ENCODE measurements around the gene LRFN4. TPM values are rescaled to one million over a fixed set of nuclear protein-coding genes. Genes with fewer than 3 reads are reported as not detected.

The LRFN4 gene
- total and polyA plus RNA-seq, 10 of the 15 experiments (the other 5 are each of a cell fraction or from before 2014, with no cell fraction given): 0.03 to 43.8 (median 4.9) TPM

DNA sequence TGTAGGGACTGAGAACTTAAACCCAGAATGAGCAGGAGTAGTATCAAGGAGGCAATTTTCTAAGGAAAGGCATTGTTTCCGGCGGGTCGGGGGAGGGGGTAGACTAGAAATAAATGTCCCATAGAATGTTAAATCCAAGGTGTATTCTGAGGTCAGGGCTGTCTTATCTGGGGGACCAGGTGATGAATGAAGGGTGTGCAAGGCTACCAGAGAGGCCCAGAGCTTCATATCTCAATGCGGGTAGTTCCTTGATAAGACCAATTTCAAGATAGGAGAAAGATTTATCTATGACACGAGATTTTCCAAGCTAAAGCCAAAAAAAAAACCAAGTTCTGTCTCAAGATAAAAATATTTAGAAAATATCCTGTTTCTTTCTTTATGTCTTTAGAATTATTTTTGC lies 21.9 kb upstream of the LRFN4 start (continued):
- TF ChIP-seq, protein P1, sequence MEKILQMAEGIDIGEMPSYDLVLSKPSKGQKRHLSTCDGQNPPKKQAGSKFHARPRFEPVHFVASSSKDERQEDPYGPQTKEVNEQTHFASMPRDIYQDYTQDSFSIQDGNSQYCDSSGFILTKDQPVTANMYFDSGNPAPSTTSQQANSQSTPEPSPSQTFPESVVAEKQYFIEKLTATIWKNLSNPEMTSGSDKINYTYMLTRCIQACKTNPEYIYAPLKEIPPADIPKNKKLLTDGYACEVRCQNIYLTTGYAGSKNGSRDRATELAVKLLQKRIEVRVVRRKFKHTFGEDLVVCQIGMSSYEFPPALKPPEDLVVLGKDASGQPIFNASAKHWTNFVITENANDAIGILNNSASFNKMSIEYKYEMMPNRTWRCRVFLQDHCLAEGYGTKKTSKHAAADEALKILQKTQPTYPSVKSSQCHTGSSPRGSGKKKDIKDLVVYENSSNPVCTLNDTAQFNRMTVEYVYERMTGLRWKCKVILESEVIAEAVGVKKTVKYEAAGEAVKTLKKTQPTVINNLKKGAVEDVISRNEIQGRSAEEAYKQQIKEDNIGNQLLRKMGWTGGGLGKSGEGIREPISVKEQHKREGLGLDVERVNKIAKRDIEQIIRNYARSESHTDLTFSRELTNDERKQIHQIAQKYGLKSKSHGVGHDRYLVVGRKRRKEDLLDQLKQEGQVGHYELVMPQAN (conservative IDR thresholded peaks at IDR 0.05): no peak
- TF ChIP-seq POLR2AphosphoS5 (IDR thresholded peaks at IDR 0.05; ENCODE audit: low read length) (no peak), ZNF217 (IDR thresholded peaks at IDR 0.05) (no peak), STAT1 (conservative IDR thresholded peaks at IDR 0.05) (no peak), IKZF2 (IDR thresholded peaks at IDR 0.05) (no peak), BMI1 (IDR thresholded peaks at IDR 0.05; ENCODE audit: borderline replicate concordance) (no peak), FOXM1 (IDR thresholded peaks at IDR 0.05; ENCODE audit: low read depth, low read length) (no peak), ATF7 (IDR thresholded peaks at IDR 0.05; ENCODE audit: low read depth) (no peak)

DNA sequence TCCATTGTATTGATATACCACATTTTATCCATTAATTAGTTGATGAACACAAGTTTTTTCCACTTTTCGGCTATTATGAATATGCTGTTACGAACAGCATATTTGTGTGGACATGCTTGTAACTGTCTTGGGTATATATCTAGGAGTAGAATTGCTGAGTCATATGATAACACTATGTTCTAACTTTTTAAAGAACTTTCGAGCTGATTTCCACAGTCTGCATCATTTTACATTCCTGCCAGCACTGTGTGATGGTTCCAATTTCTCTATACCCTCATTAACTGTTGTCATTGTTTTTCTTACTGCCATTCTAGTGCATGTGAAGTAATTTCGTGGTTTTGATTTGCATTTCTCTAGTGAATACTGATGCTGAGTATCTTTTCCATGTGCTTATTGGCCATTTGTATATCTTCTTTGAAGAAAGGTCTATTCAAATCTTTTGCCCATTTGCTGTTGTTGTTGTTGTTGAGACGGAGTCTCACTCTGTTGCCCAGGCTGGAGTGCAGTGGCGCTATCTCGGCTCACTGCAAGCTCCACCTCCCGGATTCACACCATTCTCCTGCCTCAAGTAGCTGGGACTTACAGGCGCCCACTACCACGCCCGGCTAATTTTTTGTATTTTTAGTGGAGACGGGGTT lies 21.0 kb upstream of the LRFN4 start:
- RAD21 ChIA-PET (ENCODE audit: unreplicated experiment): interaction anchor here (4.1 kb wide), 1 partner anchor 140 kb away, joined by 24 read pairs; no protein-coding TSS in a partner anchor
- TF ChIP-seq, protein P2, sequence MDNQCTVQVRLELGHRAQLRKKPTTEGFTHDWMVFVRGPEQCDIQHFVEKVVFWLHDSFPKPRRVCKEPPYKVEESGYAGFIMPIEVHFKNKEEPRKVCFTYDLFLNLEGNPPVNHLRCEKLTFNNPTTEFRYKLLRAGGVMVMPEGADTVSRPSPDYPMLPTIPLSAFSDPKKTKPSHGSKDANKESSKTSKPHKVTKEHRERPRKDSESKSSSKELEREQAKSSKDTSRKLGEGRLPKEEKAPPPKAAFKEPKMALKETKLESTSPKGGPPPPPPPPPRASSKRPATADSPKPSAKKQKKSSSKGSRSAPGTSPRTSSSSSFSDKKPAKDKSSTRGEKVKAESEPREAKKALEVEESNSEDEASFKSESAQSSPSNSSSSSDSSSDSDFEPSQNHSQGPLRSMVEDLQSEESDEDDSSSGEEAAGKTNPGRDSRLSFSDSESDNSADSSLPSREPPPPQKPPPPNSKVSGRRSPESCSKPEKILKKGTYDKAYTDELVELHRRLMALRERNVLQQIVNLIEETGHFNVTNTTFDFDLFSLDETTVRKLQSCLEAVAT (IDR thresholded peaks at IDR 0.05): no peak
- TF ChIP-seq STAT1 (conservative IDR thresholded peaks at IDR 0.05) (no peak), RUNX3 (IDR thresholded peaks at IDR 0.05; ENCODE audit: low read length) (peak; percentile 38), BACH1 (IDR thresholded peaks at IDR 0.05; ENCODE audit: borderline replicate concordance) (0 out of 2 replicates have a peak, but pooled peaks have one; percentile 40), MTA2 (IDR thresholded peaks at IDR 0.05; ENCODE audit: low read depth) (no peak)
- TF ChIP-seq, protein P3, sequence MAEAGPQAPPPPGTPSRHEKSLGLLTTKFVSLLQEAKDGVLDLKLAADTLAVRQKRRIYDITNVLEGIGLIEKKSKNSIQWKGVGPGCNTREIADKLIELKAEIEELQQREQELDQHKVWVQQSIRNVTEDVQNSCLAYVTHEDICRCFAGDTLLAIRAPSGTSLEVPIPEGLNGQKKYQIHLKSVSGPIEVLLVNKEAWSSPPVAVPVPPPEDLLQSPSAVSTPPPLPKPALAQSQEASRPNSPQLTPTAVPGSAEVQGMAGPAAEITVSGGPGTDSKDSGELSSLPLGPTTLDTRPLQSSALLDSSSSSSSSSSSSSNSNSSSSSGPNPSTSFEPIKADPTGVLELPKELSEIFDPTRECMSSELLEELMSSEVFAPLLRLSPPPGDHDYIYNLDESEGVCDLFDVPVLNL (IDR thresholded peaks at IDR 0.05; ENCODE audit: low read depth, low read length): no peak
- intact Hi-C loops (cut with micrococcal nuclease; ENCODE audit: unreplicated experiment) (loop anchor here (2.0 to 10.0 kb wide), 3 partner anchors 47 to 427 kb away; no protein-coding TSS in a partner anchor), in situ Hi-C loops (cut with MboI) (no loop called here)
- POLR2A ChIA-PET: interaction anchor here (0.6 kb wide), 1 partner anchor 176 kb away, joined by 3 read pairs; no protein-coding TSS in a partner anchor
- Histone ChIP-seq H2AFZ (ENCODE audit: control insufficient read depth, low read depth, low read length) (no peak overlapping the region), H3K4me2 (ENCODE audit: control insufficient read depth, insufficient read depth) (no peak overlapping the region), H3K27me3 (replicated peaks in 1 of 2; ENCODE audit: control insufficient read depth in 2 of 2, insufficient read depth in 2 of 2, low read length in 1 of 2) (no peaks in the 10 kb centered on the region), H3K9me3 (replicated peaks; ENCODE audit: control insufficient read depth, insufficient read depth, low read length) (no peaks in the 10 kb centered on the region), H3K79me2 (ENCODE audit: control insufficient read depth, insufficient read depth, low read length) (peaks cover 2% of the 10 kb centered on the region), H3K27ac (ENCODE audit: control insufficient read depth, insufficient read depth) (no peak overlapping the region), H3K9ac (ENCODE audit: control insufficient read depth, insufficient read depth, low read length) (no peak overlapping the region), H3K4me3 (no peak overlapping the region), H3K4me1 (ENCODE audit: control insufficient read depth, insufficient read depth, low read length) (no peaks in the 10 kb centered on the region), H3K36me3 (ENCODE audit: control insufficient read depth in 2 of 2, insufficient read depth in 2 of 2, low read length in 1 of 2) (peaks cover 0 to 10% of the 10 kb centered on the region in 2 experiments; a peak in 1 of 4 replicates), H4K20me1 (ENCODE audit: control insufficient read depth, insufficient read depth) (no peaks in the 10 kb centered on the region)
- DNase-seq (ENCODE audit: low read depth, low spot score) (no peak), ATAC-seq (no peak), FAIRE-seq (no peak)
- BruUV-seq (replicated peaks): no TSS peak
- CTCF ChIA-PET: interaction anchor here (0.5 to 1.6 kb wide), 2 partner anchors 10 to 140 kb away, joined by 3 read pairs; no protein-coding TSS in a partner anchor
- 62% methylated on average over 12 of the region's 12 CpGs for WGBS (ENCODE audit: insufficient coverage, insufficient replicate concordance, low lambda C conversion rate, missing lambda C conversion rate)
- SMC1A ChIA-PET (ENCODE audit: uncharacterized antibody, unreplicated experiment): interaction anchor here (3.1 kb wide), 1 partner anchor 141 kb away, joined by 38 read pairs; no protein-coding TSS in a partner anchor
